GM23338 (cell line): ENCODE results near the gene CDK10. TPM values are rescaled to one million over a fixed set of nuclear protein-coding genes. Genes with fewer than 3 reads are reported as not detected.

Experiments used
- ETS1 ChIP-seq: IDR thresholded peaks from 2 replicates; pipeline ENCODE4 v1.6.1; 2016; ENCODE audit warnings: antibody characterized with exemption
- NANOG ChIP-seq: IDR thresholded peaks from 2 replicates; pipeline ENCODE4 v1.6.1; 2016; ENCODE audit warnings: antibody characterized with exemption, borderline replicate concordance
- ZNF114 ChIP-seq: fragments of 250-450 bp; sonication (Bioruptor Pico); IDR thresholded peaks from 2 replicates; pipeline ENCODE4 v1.5.0; 2020; ENCODE audit warnings: mild to moderate bottlenecking, moderate library complexity
- ZNF331 ChIP-seq: fragments of 250-450 bp; sonication (Bioruptor Pico); IDR thresholded peaks from 2 replicates; pipeline ENCODE4 v1.5.0; 2020; ENCODE audit warnings: low read depth, mild to moderate bottlenecking, moderate library complexity
- polyA plus RNA-seq: library from polyadenylated mRNA; unstranded; fragments of >200 nt; fragmentation: Nextera tagmentation; extraction: Ambion mirVana; gene quantifications from 2 replicates; pipeline ENCODE4 v1.2.1, GENCODE V29; 2016
- total RNA-seq: library from RNA; depleted of rRNA; stranded (reverse); fragments of >200 nt; shearing (Covaris generic); gene quantifications from 2 replicates; pipeline ENCODE4 v1.2.3, GENCODE V29; 2014
- TF ChIP-seq, protein P1 (sequence below): fragments of 250-450 bp; sonication (Bioruptor Pico); IDR thresholded peaks from 2 replicates; pipeline ENCODE4 v1.5.0; 2020; ENCODE audit warnings: mild to moderate bottlenecking, moderate library complexity
- TF ChIP-seq, protein P2 (sequence below), 2 experiments: fragments of 200-600 bp in 1 of 2; sonication (generic) in 1 of 2; conservative IDR thresholded peaks; 2 replicates each; pipeline versions ENCODE4 v1.5.1 to v1.6.1; 2016 to 2017; ENCODE audit warnings: antibody characterized with exemption in 2 of 2, low read depth in 2 of 2, mild to moderate bottlenecking in 2 of 2, moderate library complexity in 1 of 2

Gene CDK10
- total and polyA plus RNA-seq, 2 experiments from 2014 or later, result 64.6 to 88.0 TPM

- TF ChIP-seq, protein P1, sequence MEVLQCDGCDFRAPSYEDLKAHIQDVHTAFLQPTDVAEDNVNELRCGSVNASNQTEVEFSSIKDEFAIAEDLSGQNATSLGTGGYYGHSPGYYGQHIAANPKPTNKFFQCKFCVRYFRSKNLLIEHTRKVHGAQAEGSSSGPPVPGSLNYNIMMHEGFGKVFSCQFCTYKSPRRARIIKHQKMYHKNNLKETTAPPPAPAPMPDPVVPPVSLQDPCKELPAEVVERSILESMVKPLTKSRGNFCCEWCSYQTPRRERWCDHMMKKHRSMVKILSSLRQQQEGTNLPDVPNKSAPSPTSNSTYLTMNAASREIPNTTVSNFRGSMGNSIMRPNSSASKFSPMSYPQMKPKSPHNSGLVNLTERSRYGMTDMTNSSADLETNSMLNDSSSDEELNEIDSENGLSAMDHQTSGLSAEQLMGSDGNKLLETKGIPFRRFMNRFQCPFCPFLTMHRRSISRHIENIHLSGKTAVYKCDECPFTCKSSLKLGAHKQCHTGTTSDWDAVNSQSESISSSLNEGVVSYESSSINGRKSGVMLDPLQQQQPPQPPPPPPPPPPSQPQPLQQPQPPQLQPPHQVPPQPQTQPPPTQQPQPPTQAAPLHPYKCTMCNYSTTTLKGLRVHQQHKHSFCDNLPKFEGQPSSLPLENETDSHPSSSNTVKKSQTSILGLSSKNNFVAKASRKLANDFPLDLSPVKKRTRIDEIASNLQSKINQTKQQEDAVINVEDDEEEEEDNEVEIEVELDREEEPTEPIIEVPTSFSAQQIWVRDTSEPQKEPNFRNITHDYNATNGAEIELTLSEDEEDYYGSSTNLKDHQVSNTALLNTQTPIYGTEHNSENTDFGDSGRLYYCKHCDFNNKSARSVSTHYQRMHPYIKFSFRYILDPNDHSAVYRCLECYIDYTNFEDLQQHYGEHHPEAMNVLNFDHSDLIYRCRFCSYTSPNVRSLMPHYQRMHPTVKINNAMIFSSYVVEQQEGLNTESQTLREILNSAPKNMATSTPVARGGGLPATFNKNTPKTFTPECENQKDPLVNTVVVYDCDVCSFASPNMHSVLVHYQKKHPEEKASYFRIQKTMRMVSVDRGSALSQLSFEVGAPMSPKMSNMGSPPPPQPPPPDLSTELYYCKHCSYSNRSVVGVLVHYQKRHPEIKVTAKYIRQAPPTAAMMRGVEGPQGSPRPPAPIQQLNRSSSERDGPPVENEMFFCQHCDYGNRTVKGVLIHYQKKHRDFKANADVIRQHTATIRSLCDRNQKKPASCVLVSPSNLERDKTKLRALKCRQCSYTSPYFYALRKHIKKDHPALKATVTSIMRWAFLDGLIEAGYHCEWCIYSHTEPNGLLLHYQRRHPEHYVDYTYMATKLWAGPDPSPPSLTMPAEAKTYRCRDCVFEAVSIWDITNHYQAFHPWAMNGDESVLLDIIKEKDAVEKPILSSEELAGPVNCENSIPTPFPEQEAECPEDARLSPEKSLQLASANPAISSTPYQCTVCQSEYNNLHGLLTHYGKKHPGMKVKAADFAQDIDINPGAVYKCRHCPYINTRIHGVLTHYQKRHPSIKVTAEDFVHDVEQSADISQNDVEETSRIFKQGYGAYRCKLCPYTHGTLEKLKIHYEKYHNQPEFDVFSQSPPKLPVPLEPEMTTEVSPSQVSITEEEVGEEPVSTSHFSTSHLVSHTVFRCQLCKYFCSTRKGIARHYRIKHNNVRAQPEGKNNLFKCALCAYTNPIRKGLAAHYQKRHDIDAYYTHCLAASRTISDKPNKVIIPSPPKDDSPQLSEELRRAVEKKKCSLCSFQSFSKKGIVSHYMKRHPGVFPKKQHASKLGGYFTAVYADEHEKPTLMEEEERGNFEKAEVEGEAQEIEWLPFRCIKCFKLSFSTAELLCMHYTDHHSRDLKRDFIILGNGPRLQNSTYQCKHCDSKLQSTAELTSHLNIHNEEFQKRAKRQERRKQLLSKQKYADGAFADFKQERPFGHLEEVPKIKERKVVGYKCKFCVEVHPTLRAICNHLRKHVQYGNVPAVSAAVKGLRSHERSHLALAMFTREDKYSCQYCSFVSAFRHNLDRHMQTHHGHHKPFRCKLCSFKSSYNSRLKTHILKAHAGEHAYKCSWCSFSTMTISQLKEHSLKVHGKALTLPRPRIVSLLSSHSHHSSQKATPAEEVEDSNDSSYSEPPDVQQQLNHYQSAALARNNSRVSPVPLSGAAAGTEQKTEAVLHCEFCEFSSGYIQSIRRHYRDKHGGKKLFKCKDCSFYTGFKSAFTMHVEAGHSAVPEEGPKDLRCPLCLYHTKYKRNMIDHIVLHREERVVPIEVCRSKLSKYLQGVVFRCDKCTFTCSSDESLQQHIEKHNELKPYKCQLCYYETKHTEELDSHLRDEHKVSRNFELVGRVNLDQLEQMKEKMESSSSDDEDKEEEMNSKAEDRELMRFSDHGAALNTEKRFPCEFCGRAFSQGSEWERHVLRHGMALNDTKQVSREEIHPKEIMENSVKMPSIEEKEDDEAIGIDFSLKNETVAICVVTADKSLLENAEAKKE (CRISPR knock-in tag), result no peak
- TF ChIP-seq ETS1 (no peak), NANOG (no peak), ZNF114 (no peak), ZNF331 (CRISPR knock-in tag) (no peak)
- TF ChIP-seq, protein P2, sequence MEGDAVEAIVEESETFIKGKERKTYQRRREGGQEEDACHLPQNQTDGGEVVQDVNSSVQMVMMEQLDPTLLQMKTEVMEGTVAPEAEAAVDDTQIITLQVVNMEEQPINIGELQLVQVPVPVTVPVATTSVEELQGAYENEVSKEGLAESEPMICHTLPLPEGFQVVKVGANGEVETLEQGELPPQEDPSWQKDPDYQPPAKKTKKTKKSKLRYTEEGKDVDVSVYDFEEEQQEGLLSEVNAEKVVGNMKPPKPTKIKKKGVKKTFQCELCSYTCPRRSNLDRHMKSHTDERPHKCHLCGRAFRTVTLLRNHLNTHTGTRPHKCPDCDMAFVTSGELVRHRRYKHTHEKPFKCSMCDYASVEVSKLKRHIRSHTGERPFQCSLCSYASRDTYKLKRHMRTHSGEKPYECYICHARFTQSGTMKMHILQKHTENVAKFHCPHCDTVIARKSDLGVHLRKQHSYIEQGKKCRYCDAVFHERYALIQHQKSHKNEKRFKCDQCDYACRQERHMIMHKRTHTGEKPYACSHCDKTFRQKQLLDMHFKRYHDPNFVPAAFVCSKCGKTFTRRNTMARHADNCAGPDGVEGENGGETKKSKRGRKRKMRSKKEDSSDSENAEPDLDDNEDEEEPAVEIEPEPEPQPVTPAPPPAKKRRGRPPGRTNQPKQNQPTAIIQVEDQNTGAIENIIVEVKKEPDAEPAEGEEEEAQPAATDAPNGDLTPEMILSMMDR (conservative IDR thresholded peaks at IDR 0.05; ENCODE audit: low read depth in 2 of 2), result no peak
These were observed 20.2 kb downstream of the CDK10 start (continued) for GRCh38 chr16:89706518-89707260.
